ENCODE data around the gene XAGE5.

DNA sequence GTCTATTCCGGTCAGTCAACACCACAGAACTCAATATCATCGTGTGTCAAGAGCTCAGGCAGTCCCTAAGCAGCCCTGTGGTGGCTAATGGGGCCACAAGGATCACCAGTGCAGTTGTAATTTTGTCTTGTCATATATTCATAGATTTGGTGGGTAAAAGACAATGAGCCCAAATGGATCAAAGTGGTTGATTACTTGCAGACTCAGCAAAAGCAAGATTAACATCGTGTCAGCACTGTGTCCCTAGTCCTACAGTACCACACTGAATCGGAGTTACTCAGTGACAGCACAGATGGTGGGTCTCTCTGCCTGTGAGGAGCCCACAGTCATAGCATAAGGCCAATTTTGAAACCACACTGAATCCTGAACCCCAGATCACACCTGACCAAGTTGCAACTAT, 8.7 kb downstream of the XAGE5 start:
- TF ChIP-seq CREB1 (IDR thresholded peaks at IDR 0.05; ENCODE audit: low read depth) (no peak), RAD21 (IDR thresholded peaks at IDR 0.05; ENCODE audit: low read depth) (no peak), TAF1 (IDR thresholded peaks at IDR 0.05; ENCODE audit: low read depth) (no peak), YY1 (IDR thresholded peaks at IDR 0.05; ENCODE audit: low read depth) (no peak), EP300 (IDR thresholded peaks at IDR 0.05; ENCODE audit: borderline replicate concordance) (no peak), ZBTB7A (IDR thresholded peaks at IDR 0.05; ENCODE audit: low read depth) (no peak), CEBPB (IDR thresholded peaks at IDR 0.05) (no peak), FOXM1 (IDR thresholded peaks at IDR 0.05; ENCODE audit: borderline replicate concordance, low read depth) (no peak)
- TF ChIP-seq, protein P1, sequence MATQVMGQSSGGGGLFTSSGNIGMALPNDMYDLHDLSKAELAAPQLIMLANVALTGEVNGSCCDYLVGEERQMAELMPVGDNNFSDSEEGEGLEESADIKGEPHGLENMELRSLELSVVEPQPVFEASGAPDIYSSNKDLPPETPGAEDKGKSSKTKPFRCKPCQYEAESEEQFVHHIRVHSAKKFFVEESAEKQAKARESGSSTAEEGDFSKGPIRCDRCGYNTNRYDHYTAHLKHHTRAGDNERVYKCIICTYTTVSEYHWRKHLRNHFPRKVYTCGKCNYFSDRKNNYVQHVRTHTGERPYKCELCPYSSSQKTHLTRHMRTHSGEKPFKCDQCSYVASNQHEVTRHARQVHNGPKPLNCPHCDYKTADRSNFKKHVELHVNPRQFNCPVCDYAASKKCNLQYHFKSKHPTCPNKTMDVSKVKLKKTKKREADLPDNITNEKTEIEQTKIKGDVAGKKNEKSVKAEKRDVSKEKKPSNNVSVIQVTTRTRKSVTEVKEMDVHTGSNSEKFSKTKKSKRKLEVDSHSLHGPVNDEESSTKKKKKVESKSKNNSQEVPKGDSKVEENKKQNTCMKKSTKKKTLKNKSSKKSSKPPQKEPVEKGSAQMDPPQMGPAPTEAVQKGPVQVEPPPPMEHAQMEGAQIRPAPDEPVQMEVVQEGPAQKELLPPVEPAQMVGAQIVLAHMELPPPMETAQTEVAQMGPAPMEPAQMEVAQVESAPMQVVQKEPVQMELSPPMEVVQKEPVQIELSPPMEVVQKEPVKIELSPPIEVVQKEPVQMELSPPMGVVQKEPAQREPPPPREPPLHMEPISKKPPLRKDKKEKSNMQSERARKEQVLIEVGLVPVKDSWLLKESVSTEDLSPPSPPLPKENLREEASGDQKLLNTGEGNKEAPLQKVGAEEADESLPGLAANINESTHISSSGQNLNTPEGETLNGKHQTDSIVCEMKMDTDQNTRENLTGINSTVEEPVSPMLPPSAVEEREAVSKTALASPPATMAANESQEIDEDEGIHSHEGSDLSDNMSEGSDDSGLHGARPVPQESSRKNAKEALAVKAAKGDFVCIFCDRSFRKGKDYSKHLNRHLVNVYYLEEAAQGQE (IDR thresholded peaks at IDR 0.05; ENCODE audit: low read depth): no peak
- TF ChIP-seq, protein P2, sequence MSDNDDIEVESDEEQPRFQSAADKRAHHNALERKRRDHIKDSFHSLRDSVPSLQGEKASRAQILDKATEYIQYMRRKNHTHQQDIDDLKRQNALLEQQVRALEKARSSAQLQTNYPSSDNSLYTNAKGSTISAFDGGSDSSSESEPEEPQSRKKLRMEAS (IDR thresholded peaks at IDR 0.05): no peak
- TF ChIP-seq, protein P3, sequence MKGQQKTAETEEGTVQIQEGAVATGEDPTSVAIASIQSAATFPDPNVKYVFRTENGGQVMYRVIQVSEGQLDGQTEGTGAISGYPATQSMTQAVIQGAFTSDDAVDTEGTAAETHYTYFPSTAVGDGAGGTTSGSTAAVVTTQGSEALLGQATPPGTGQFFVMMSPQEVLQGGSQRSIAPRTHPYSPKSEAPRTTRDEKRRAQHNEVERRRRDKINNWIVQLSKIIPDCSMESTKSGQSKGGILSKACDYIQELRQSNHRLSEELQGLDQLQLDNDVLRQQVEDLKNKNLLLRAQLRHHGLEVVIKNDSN (IDR thresholded peaks at IDR 0.05): no peak

All from Ishikawa (cell line).